SH-SY5Y (cell line): ENCODE results near the gene FAM83D.

Experiments used
- GATA2 ChIP-seq: IDR thresholded peaks from 2 replicates; pipeline ENCODE4 v1.6.1; 2011; ENCODE audit warnings: mild to moderate bottlenecking, low read depth, low read length
- GATA3 ChIP-seq: IDR thresholded peaks from 2 replicates; pipeline ENCODE4 v1.6.1; 2011; ENCODE audit warnings: low read depth, mild to moderate bottlenecking, low read length, moderate library complexity

Gene FAM83D

GRCh38 chr20:38926142-38926933 lies at the start of gene FAM83D:
Gene FAM83D, plus strand, starts transcription at chr20:38926417. Its CDS starts 26 bp downstream, at chr20:38926443.
- TF ChIP-seq GATA3 (no peak), GATA2 (no peak)

- TF ChIP-seq GATA3 (peak; percentile 65), GATA2 (peak; percentile 30; the same call in 1 of the 2 replicates)
Measured at GRCh38 chr20:38877483-38877882, 48.7 kb upstream of the FAM83D start.

- no peak for TF ChIP-seq GATA2
Measured at GRCh38 chr20:38878866-38879265, 47.4 kb upstream of the FAM83D start.

- TF ChIP-seq GATA2 (no peak), GATA3 (no peak)
Measured at GRCh38 chr20:38880952-38881735, 45.1 kb upstream of the FAM83D start.

- TF ChIP-seq GATA3 (no peak), GATA2 (no peak)
Measured at GRCh38 chr20:38881806-38882440, 44.3 kb upstream of the FAM83D start.

- TF ChIP-seq GATA3 = no peak
- TF ChIP-seq GATA2 = no peak
Measured at GRCh38 chr20:38882600-38882999, 43.6 kb upstream of the FAM83D start.

GRCh38 chr20:38883081-38883980 lies 42.9 kb upstream of the FAM83D start:
- TF ChIP-seq GATA2 (peak; percentile 98), GATA3 (no peak)

GRCh38 chr20:38883981-38884733 lies 42.1 kb upstream of the FAM83D start:
- TF ChIP-seq GATA3 (no peak), GATA2 (no peak)

GRCh38 chr20:38885357-38885756 lies 40.9 kb upstream of the FAM83D start:
- no peak for TF ChIP-seq GATA2
- TF ChIP-seq GATA3 = no peak

GRCh38 chr20:38888059-38888831 lies 38.0 kb upstream of the FAM83D start:
- TF ChIP-seq GATA2 (no peak), GATA3 (no peak)

- TF ChIP-seq GATA3 = no peak
- no peak for TF ChIP-seq GATA2
Measured at GRCh38 chr20:38889050-38889449, 37.2 kb upstream of the FAM83D start.

- TF ChIP-seq GATA2 (0 out of 2 replicates have a peak, but pooled peaks have one; percentile 12), GATA3 (no peak)
Measured at GRCh38 chr20:38889792-38890496, 36.3 kb upstream of the FAM83D start.

GRCh38 chr20:38890497-38890818 lies 35.8 kb upstream of the FAM83D start:
- TF ChIP-seq GATA2 (no peak), GATA3 (no peak)
